Hematopoietic multipotent progenitor cell treated with erythropoietin and hydrocortisone succinate and interleukin-3 and kit ligand, for 6 days (in vitro differentiated cells): ENCODE data around the gene TLL2.

ENCODE experiments used
- DNase-seq: peaks from one replicate; pipeline ENCODE4 v3.0.0-alpha.2; 2015

TLL2 gene

GRCh38 chr10:96346295-96346694 lies 167.4 kb downstream of the TLL2 start:
- no peak for DNase-seq

- no peak for DNase-seq
Measured at GRCh38 chr10:96345222-96345621, 168.5 kb downstream of the TLL2 start.

- no peak for DNase-seq
Measured at GRCh38 chr10:96344178-96344577, 169.5 kb downstream of the TLL2 start.

GRCh38 chr10:96342402-96342801 lies 171.3 kb downstream of the TLL2 start:
- DNase-seq, result no peak

GRCh38 chr10:96341219-96342182 lies 172.2 kb downstream of the TLL2 start:
- DNase-seq, result no peak

GRCh38 chr10:96339956-96340904 lies 173.5 kb downstream of the TLL2 start:
- DNase-seq, result peak; percentile 87

GRCh38 chr10:96339383-96339782 lies 174.3 kb downstream of the TLL2 start:
- no peak for DNase-seq

GRCh38 chr10:96338279-96338925 lies 175.3 kb downstream of the TLL2 start:
- DNase-seq, result no peak

GRCh38 chr10:96337106-96337505 lies 176.6 kb downstream of the TLL2 start:
- no peak for DNase-seq

GRCh38 chr10:96334616-96335526 lies 178.9 kb downstream of the TLL2 start:
- DNase-seq, result peak; percentile 43

- DNase-seq, result no peak
Measured at GRCh38 chr10:96333101-96333500, 180.6 kb downstream of the TLL2 start.

- no peak for DNase-seq
Measured at GRCh38 chr10:96327462-96327861, 186.3 kb downstream of the TLL2 start.

GRCh38 chr10:96325719-96326373 lies 187.9 kb downstream of the TLL2 start:
- DNase-seq, result no peak

- no peak for DNase-seq
Measured at GRCh38 chr10:96324447-96324846, 189.3 kb downstream of the TLL2 start.

- DNase-seq, result no peak
Measured at GRCh38 chr10:96322275-96322674, 191.5 kb downstream of the TLL2 start.

- no peak for DNase-seq
Measured at GRCh38 chr10:96321822-96322221, 191.9 kb downstream of the TLL2 start.

GRCh38 chr10:96319754-96320474 lies 193.8 kb downstream of the TLL2 start:
- peak; percentile 20 for DNase-seq

- DNase-seq, result no peak
Measured at GRCh38 chr10:96317067-96317833, 196.5 kb downstream of the TLL2 start.
